Ramos (cell line): ENCODE measurements around the gene DIAPH2.
"Not testable (repeated sequence)": the region's sequence is repeated elsewhere in the genome, so short reads cannot be mapped to it uniquely, and the experiment has no call there.

Experiments used
- in situ Hi-C: fragments of 300-500 bp; cut with MboI; formaldehyde crosslinking; loops from one replicate; pipeline ENCODE4 v1.14.3; 2022; ENCODE audit warnings: low sequenced_read_pairs; ENCODE audit not compliant: unreplicated experiment

The DIAPH2 gene

DNA sequence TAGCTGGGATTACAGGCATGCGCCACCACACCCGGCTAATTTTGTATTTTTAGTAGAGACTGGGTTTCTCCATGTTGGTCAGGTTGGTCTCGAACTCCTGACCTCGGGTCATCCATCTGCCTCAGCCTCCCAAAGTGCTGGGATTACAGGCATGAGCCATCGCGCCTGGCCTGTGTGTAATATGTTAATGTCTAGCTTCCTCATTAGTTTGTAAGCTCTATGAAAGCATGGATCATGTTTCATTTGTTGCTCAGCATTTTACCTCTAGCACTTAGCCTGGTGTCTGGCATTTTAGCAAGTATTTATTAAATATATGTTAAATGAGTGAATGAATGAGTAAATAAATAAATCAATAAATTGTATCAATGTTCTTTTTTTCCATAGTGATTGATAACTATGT, 29.8 kb downstream of the DIAPH2 start:
- in situ Hi-C loops = not testable (repeated sequence)

DNA sequence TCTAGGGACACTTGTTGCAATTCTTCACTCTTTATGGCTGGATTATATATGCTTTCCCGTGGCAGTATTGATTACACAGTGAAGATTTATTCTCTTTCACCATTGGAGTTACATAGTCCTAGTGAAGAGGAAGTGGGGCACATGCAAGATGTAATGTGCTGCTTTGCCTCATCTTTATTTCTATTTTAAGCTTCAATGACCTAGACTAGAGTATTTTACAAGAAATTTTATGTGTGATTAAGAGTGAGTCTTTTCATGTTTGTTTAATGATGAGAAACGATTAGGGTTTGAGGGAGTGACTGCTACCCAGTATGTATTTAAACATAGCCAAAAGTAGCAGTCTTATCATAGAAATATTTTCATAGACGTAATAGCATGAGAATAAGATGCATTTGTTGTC, 30.8 kb downstream of the DIAPH2 start:
- in situ Hi-C loops = no loop called here

DNA sequence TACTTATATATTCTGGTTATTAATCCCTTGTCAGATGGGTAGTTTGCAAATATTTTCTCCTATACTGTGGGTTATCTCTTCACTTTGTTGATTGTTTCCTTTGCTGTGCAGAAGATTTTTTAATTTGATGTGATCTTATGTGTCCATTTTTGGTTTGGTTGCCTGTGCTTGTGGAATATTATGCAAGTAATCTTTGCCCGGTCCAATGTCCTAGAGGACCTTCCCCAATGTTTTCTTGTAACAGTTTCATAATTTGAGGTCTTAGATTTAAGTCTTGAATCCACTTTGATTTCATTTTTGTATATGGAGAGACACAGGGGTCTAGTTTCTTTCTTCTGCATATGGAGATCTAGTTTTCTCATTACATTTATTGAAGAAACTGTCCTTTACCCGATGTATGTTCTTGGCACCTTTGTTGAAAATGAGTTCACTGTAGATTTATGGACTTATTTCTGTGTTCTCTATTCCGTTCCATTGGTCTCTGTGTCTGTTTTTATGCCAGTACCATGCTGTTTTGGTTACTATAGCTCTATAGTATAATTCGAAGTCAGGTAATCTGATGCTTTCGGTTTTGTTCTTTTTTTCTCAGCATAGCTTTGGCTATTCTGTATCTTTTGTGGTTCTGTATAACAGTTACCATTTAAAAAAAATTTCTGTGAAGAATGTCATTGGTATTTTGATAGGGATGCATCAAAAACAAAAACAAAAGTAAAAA, 34.7 kb downstream of the DIAPH2 start:
- in situ Hi-C loops = no loop called here

DNA sequence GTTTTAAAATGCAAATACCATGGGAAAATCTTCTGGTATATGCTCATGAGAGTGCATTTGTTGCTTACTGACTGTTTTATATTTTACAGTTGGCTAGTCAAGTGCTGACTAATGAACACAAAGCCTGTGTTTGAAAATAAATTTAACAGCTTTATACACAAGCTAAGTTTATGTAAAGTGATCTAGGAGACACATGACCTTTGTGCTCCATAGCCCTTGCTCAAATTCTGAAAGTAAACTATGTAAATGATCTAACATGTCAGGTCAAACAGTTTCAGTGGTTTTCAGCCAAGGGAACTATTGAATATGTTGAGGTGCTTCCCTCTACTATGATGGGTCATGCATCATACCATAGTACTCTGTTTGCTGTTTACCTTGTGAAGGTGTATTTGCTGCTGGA, 36.7 kb downstream of the DIAPH2 start:
- in situ Hi-C loops = no loop called here

DNA sequence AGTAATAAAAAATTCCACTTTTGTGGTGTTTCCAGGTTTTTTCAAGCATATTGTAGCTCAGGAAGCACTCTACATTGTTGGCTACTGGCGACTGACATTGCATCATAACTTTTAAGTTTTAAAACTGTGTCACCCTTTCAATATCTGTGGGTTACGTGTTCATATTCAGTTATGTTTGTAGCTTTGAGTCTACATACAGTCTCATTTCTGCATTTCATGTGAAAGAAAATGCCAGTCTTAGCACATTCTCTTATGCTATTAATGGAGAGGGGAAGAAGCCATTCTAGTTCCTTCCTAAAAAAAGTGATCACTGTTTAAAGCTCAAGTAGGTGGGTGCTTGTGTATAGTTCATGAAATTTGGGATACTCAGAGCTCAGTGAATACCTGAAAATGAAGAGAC, 38.1 kb downstream of the DIAPH2 start:
- in situ Hi-C loops = no loop called here

DNA sequence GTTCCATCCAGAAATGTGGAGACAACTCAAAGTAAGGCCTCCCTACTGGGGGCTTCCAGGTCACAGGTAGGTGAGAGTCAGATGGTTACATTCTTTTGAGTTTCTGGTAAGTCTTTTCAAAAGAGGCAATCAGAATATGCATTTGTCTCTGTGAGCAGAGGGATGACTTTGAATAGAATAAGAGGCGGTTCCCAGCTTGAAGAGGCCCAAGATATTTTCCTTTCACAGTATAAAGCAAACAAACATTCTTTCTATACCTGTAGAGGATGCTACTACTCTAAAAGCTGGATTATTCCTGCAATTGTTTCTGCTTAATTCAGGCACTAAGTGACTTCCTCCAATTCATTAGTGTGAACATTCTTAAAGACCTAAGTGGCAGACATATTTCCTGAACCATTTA, 44.4 kb downstream of the DIAPH2 start:
- in situ Hi-C loops = no loop called here

DNA sequence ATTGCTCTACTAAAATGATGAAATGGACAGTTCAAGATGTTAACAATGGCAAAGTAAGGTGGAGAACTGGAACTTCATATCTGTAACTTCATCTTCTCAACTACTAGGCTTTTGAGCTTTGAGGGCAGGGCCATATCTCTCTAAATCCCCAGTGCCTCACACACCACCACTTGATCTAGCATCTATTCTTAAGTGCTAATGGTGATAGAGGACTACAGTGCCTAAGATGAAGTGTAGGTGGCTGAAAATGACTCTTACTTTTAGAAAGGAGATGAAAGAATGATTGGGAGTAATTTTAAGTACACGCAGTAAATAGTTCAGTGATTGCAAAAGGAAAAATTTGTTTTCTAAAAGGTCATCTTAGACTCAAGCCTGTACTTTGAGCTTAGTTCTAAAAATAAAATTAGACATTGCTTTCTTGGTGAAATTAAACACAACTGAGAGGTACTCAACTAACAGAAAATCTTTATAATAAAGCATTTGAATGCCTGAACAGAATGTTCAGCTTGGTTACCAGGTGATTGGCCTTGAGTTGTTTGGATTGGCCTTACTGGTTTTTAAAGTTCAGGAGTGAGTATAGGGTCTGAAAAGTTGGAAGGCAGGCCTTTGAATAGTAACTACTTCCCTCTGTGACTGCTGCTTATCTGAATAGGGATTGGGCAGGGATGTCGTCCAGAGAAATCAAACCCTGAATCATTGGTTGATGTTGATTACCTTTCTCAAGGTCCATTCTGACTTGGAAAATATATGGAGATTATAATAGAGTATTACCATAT, 45.4 kb downstream of the DIAPH2 start:
- in situ Hi-C loops = no loop called here

DNA sequence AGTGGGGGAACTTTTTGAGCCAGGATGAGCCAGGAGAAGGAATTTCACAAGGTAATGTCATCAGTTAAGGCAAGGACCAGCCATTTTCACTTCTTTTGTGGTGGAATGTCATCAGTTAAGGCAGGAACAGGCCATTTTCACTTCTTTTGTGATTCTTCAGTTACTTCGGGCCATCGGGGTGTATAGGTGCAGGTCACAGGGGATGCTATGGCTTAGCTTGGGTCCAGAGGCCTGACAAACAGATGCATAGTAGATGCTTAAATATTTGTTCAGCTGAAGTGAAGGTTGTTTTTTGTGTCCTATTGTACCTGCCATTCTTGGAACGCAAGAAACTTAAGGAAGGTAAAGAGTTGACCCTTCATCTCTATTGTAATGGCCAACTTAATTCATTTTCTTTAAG, 46.4 kb downstream of the DIAPH2 start:
- in situ Hi-C loops = not testable (repeated sequence)

DNA sequence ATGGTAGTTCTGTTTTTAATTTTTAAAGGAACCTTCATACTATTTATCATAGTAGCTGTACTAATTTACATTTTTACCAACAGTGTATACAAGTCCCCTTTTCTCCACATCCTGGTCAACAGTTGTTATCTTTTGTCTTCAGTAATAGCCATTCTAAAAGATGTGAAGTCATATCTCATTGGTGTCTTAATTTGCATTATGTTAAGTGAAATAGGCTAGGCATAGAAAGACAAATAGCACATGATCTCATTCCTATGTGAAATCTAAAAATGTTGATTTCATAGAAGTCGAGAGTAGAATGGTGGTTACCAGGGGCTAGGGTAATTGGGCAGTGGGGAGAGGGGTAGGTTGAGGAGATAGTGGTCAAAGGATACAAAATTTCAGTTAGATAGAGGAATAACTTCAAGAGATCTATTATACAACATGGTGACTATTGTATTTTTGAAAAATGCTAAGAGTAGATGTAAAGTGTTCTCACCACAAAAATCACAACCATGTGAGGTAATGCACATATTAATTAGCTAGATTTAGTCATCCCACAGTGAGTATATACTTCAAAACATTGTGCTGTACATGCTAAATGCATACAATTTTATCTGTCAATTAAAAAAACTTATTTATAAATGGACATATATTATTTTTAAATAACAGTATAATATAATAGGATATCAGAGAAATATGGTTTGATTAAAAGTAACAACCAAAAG, 58.9 kb downstream of the DIAPH2 start:
- in situ Hi-C loops = no loop called here

DNA sequence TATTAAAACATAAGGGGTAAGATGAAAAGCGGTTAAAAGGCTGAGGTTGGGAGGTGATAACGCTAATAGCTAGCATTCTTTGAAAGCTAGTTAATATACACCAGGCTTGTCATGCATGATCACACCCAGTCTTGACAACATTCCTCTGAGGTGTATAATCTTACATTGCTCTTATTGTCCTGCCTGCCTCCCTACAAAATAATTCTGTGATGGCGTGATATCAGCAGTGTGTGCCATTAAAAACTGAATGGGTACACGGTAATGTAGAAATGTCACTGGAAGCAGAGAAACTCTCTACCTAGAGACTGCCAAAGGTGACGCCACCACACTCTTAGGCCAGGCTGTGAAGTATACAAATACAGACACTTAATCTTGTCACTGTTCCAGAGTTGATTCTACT, 68.1 kb downstream of the DIAPH2 start:
- in situ Hi-C loops = no loop called here

DNA sequence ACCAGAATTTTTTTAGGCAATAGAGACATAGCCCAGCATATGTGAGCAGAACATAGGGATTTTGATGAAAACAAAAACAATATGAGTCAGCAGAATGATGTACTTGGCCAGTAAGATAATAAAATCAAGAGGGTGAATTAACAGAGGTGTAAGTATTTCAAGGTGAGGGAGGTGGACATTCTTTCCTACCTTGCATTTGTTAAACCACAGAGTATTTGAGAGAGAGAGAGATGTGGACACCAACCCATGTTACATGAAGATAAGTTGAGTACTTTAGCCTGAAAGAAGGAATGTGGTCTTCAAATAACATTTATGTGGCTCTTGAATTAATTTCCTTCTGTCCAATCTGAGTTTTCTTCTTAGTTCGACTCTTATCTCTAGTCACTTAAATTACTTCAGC, 68.6 kb downstream of the DIAPH2 start:
- in situ Hi-C loops = no loop called here

DNA sequence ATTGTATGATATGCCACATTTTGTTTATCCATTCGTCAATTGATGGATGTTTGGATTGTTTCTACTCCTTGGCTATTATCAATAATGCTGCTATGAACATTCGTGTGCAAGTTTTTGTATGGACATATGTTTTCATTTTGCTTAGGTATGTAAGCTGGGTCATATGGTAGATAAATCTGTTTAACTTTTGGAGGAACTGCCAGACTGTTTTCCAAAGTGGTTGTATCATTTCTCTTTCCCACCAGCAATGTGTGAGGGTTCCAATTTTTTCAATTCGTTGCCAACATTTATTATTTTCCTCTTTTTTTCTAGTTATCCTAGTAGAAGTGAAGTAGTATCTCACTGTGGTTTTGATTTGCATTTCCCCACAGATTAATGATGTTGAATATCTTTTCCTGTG, 71.8 kb downstream of the DIAPH2 start:
- in situ Hi-C loops = no loop called here

DNA sequence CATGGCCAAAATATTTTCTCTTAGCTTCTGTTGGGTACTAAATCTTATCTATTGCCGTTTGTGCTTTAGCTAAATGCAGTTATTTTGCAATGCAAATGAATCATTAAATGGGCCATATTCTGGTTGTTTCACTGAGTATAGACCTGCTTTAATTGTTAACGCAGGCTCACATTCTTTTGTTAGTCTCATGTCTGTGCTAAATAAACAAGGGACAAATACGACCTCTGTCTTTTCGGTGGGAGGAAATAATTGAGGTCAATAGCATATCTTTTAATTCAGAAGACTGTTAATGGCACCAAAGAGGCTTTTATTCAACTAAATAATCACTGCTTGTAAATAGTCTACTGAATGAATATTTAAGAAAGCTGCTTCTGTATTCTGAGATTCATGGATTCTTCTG, 76.9 kb downstream of the DIAPH2 start:
- in situ Hi-C loops = no loop called here

DNA sequence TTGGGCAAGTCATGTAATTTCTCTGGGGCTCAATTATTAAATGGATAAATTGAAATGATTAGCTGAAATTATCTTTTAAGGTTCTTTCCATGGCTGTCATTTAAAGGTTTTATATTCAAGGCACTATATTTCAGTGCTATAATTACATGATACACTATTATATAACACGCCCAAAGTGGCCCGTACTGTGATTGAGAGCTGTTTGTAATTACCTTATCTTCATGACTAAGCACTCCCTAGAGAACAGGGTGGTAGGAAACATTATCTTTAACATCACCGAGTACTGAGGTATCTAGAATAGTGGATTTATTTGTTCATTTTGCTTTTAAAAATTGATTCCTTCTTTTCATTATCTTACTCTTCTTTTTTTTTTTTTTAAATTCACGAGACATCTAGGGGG, 79.0 kb downstream of the DIAPH2 start:
- in situ Hi-C loops = no loop called here

DNA sequence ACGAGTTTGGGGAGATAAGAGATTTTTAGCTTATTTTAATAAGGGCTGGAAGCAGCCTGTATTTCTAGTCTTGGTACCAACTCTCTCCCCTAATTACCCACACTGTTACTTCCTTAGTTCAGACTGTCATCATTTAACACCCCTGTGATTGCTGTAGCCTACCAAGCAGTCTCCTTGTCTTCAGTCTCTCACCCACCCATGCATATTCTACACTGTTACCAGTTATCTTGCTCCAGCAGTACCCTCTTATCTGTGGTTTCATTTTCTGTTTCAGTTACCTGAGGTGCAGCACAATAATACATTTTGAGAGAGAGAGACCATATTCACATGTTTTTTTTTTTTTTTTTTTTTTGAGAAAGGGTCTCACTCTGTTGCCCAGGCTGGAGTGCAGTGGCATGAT, 80.2 kb downstream of the DIAPH2 start:
- in situ Hi-C loops = no loop called here

DNA sequence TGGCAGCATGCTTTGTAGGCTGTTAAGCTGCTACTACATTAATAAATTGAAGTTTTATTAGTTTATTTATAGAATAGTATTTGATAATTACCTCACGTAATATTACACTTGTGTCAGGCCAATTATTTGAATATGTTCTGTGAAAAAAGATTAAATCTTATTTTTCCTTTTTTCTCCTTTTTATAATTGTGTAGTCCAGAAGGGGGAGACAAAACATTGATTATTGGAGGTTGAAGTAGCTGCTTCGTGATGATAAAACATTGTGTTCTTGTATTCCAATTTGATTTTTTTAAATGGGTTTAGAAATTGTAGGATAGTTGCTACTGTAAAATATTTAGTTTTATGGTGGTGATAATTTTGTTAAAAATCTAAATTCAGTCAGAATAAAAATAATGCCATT, 85.7 kb downstream of the DIAPH2 start:
- in situ Hi-C loops = no loop called here

DNA sequence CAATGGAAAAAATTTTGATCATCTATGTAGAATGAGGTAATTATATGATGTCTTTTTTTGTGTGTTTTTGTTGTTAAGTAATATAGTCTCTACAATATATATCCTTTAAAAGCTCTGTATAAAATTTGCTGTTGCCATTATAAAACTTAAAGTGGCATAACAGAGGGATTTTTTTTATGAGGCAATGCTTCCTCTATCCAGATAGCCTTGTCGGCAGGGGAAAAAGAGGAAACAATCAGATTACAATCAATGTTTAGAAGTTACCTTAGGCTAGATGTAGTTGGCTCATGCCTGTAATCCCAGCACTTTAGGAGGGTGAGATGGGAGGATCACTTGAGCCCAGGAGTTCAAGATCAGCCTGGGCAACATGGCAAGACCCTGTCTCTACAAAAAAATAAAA, 86.8 kb downstream of the DIAPH2 start:
- in situ Hi-C loops = no loop called here

DNA sequence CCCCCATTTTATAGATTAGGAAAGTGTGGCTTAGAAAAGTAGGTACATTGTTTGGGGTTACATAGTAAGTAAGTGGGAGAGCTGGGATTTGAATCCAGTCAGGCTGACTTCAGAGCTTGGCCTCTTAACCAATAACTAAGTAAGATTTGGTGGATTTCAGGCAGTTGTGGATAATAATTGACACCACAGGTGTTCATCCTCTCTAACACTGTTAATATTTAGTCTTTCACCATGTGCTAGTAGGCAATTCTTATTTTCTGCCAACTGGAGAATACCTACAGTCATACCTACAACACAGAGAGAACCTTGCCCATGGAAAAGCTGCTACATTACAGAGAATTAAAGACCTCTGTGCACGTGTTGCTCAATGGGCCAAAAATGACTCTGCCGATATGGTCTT, 89.5 kb downstream of the DIAPH2 start:
- in situ Hi-C loops = no loop called here

DNA sequence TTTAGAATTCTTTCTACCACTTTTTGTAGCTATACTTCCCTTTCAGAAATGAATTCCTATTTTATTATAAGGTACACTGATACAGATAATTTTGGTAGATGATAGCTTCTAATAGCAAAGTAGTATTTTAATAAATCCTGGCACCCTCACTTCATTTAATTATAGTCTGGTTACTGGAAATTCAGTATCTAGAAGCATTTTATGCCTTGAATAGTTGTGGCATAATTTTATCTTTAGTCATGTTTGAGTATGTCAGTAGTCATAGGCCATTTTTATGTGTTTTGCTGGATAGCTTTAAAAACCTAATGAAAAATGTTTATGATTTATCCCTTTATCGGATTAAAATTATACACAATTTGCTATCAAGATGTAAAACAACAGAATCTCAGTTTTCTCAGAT, 92.3 kb downstream of the DIAPH2 start:
- in situ Hi-C loops = no loop called here

DNA sequence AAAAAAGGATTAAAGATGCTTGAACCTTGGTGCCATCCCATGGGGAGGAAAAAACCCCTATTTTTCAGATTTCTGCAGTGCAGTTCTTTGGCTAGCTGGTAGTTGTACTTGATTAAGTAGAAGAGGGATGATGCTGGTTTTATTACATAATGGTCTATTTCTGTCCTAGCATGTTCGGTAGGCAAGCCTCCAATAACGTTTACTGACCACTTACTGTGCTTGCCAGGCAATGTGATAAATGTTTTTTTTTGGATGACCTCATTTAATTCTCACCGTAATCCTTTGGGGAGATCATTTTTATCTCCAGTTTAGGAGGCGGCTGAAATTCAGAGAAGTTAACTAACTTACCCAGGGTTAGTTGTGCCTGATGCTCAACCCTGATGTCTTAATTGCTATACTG, 106.9 kb downstream of the DIAPH2 start:
- in situ Hi-C loops = no loop called here

DNA sequence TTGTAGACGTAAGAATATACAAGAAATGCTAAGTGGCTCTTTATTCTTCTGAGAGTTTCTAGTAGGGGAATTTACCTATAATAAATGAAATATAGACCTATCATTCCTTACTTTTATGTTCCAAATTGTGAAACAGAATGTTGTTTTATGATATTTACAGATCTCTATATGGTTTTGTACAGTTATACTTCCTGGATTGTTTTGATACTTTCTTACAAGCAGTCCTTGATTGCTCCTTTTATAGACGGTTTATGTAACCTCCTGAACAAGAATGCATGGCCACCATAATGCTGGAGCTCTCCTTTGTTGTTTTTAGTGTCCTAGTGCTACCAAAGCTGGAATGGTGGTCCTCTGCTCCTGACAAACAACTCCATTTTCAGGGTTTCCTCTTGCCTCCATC, 107.4 kb downstream of the DIAPH2 start:
- in situ Hi-C loops = no loop called here
